ENCODE results near the gene APOL1.
"Not testable (repeated sequence)": the region's sequence is repeated elsewhere in the genome, so short reads cannot be mapped to it uniquely, and the experiment has no call there.

APOL1 gene

GRCh38 chr22:36267058-36267457, 14.1 kb downstream of the APOL1 start:
- H3K4me3 ChIP-seq (ENCODE audit: low read length) = no peak overlapping the region
- H3K36me3 ChIP-seq (ENCODE audit: control insufficient read depth, insufficient read depth, low read length) = peaks cover 8% of the 10 kb centered on the region
- H3K27me3 ChIP-seq (ENCODE audit: control insufficient read depth, insufficient read depth, low read length) = no peaks in the 10 kb centered on the region
- H3K27ac ChIP-seq (ENCODE audit: low read depth, low read length) = no peak overlapping the region
- no peaks in the 10 kb centered on the region for H3K4me1 ChIP-seq (ENCODE audit: control insufficient read depth, insufficient read depth, low read length)
- no peak overlapping the region for H3K9ac ChIP-seq (ENCODE audit: low read length)

GRCh38 chr22:36267896-36268485, 15.1 kb downstream of the APOL1 start:
- Histone ChIP-seq H3K27me3 (ENCODE audit: control insufficient read depth, insufficient read depth, low read length) (no peaks in the 10 kb centered on the region), H3K4me1 (ENCODE audit: control insufficient read depth, insufficient read depth, low read length) (no peaks in the 10 kb centered on the region), H3K9ac (ENCODE audit: low read length) (no peak overlapping the region), H3K27ac (ENCODE audit: low read depth, low read length) (no peak overlapping the region), H3K36me3 (ENCODE audit: control insufficient read depth, insufficient read depth, low read length) (peaks cover 8% of the 10 kb centered on the region), H3K4me3 (ENCODE audit: low read length) (no peak overlapping the region)

- H3K36me3 ChIP-seq (ENCODE audit: control insufficient read depth, insufficient read depth, low read length); H3K4me1 ChIP-seq (ENCODE audit: control insufficient read depth, insufficient read depth, low read length); H3K4me3 ChIP-seq (ENCODE audit: low read length); H3K9ac ChIP-seq (ENCODE audit: low read length); H3K27ac ChIP-seq (ENCODE audit: low read depth, low read length); H3K27me3 ChIP-seq (ENCODE audit: control insufficient read depth, insufficient read depth, low read length): not testable (repeated sequence)
Observed at GRCh38 chr22:36271231-36271630, 18.3 kb downstream of the APOL1 start.

GRCh38 chr22:36271951-36272350, 19.0 kb downstream of the APOL1 start:
- not testable (repeated sequence) for H3K4me3 ChIP-seq (ENCODE audit: low read length); H3K4me1 ChIP-seq (ENCODE audit: control insufficient read depth, insufficient read depth, low read length); H3K9ac ChIP-seq (ENCODE audit: low read length); H3K27ac ChIP-seq (ENCODE audit: low read depth, low read length); H3K36me3 ChIP-seq (ENCODE audit: control insufficient read depth, insufficient read depth, low read length); H3K27me3 ChIP-seq (ENCODE audit: control insufficient read depth, insufficient read depth, low read length)

GRCh38 chr22:36274531-36274930, 21.6 kb downstream of the APOL1 start:
- H3K4me1 ChIP-seq (ENCODE audit: control insufficient read depth, insufficient read depth, low read length) = no peaks in the 10 kb centered on the region
- no peak overlapping the region for H3K27ac ChIP-seq (ENCODE audit: low read depth, low read length)
- no peak overlapping the region for H3K9ac ChIP-seq (ENCODE audit: low read length)
- H3K36me3 ChIP-seq (ENCODE audit: control insufficient read depth, insufficient read depth, low read length) = no peaks in the 10 kb centered on the region
- H3K4me3 ChIP-seq (ENCODE audit: low read length) = no peak overlapping the region
- H3K27me3 ChIP-seq (ENCODE audit: control insufficient read depth, insufficient read depth, low read length) = no peaks in the 10 kb centered on the region

GRCh38 chr22:36277482-36278291, 24.8 kb downstream of the APOL1 start:
- H3K27ac ChIP-seq (ENCODE audit: low read depth, low read length) = peak overlapping the region; percentile 6
- no peaks in the 10 kb centered on the region for H3K27me3 ChIP-seq (ENCODE audit: control insufficient read depth, insufficient read depth, low read length)
- peaks cover 17% of the 10 kb centered on the region for H3K36me3 ChIP-seq (ENCODE audit: control insufficient read depth, insufficient read depth, low read length)
- no peaks in the 10 kb centered on the region for H3K4me1 ChIP-seq (ENCODE audit: control insufficient read depth, insufficient read depth, low read length)
- H3K9ac ChIP-seq (ENCODE audit: low read length) = no peak overlapping the region
- H3K4me3 ChIP-seq (ENCODE audit: low read length) = peak overlapping the region; percentile 19

GRCh38 chr22:36279219-36279666, 26.3 kb downstream of the APOL1 start:
- Histone ChIP-seq H3K4me1 (ENCODE audit: control insufficient read depth, insufficient read depth, low read length) (no peaks in the 10 kb centered on the region), H3K9ac (ENCODE audit: low read length) (no peak overlapping the region), H3K36me3 (ENCODE audit: control insufficient read depth, insufficient read depth, low read length) (peaks cover 30% of the 10 kb centered on the region), H3K27ac (ENCODE audit: low read depth, low read length) (no peak overlapping the region), H3K27me3 (ENCODE audit: control insufficient read depth, insufficient read depth, low read length) (no peaks in the 10 kb centered on the region), H3K4me3 (ENCODE audit: low read length) (no peak overlapping the region)

GRCh38 chr22:36280379-36280778, 27.4 kb downstream of the APOL1 start:
- no peak overlapping the region for H3K27ac ChIP-seq (ENCODE audit: low read depth, low read length)
- H3K9ac ChIP-seq (ENCODE audit: low read length) = no peak overlapping the region
- H3K4me1 ChIP-seq (ENCODE audit: control insufficient read depth, insufficient read depth, low read length) = no peaks in the 10 kb centered on the region
- no peak overlapping the region for H3K4me3 ChIP-seq (ENCODE audit: low read length)
- no peaks in the 10 kb centered on the region for H3K27me3 ChIP-seq (ENCODE audit: control insufficient read depth, insufficient read depth, low read length)
- H3K36me3 ChIP-seq (ENCODE audit: control insufficient read depth, insufficient read depth, low read length) = peaks cover 42% of the 10 kb centered on the region

- H3K27me3 ChIP-seq (ENCODE audit: control insufficient read depth, insufficient read depth, low read length) = no peaks in the 10 kb centered on the region
- peaks cover 56% of the 10 kb centered on the region for H3K36me3 ChIP-seq (ENCODE audit: control insufficient read depth, insufficient read depth, low read length)
- H3K4me3 ChIP-seq (ENCODE audit: low read length) = no peak overlapping the region
- no peak overlapping the region for H3K27ac ChIP-seq (ENCODE audit: low read depth, low read length)
- H3K4me1 ChIP-seq (ENCODE audit: control insufficient read depth, insufficient read depth, low read length) = peaks cover 4% of the 10 kb centered on the region
- no peak overlapping the region for H3K9ac ChIP-seq (ENCODE audit: low read length)
Observed at GRCh38 chr22:36281781-36282327, 28.9 kb downstream of the APOL1 start.

GRCh38 chr22:36282328-36282831, 29.4 kb downstream of the APOL1 start:
- Histone ChIP-seq H3K36me3 (ENCODE audit: control insufficient read depth, insufficient read depth, low read length) (peaks cover 60% of the 10 kb centered on the region), H3K4me3 (ENCODE audit: low read length) (no peak overlapping the region), H3K9ac (ENCODE audit: low read length) (no peak overlapping the region), H3K27me3 (ENCODE audit: control insufficient read depth, insufficient read depth, low read length) (no peaks in the 10 kb centered on the region), H3K27ac (ENCODE audit: low read depth, low read length) (no peak overlapping the region), H3K4me1 (ENCODE audit: control insufficient read depth, insufficient read depth, low read length) (peaks cover 4% of the 10 kb centered on the region)

GRCh38 chr22:36284171-36284571, 31.2 kb downstream of the APOL1 start:
- Histone ChIP-seq H3K27ac (ENCODE audit: low read depth, low read length) (peak overlapping the region; percentile 92), H3K4me1 (ENCODE audit: control insufficient read depth, insufficient read depth, low read length) (peaks cover 4% of the 10 kb centered on the region), H3K9ac (ENCODE audit: low read length) (no peak overlapping the region), H3K36me3 (ENCODE audit: control insufficient read depth, insufficient read depth, low read length) (peaks cover 76% of the 10 kb centered on the region), H3K4me3 (ENCODE audit: low read length) (no peak overlapping the region), H3K27me3 (ENCODE audit: control insufficient read depth, insufficient read depth, low read length) (no peaks in the 10 kb centered on the region)

GRCh38 chr22:36285017-36285416, 32.1 kb downstream of the APOL1 start:
- peak overlapping the region; percentile 92 for H3K27ac ChIP-seq (ENCODE audit: low read depth, low read length)
- H3K4me1 ChIP-seq (ENCODE audit: control insufficient read depth, insufficient read depth, low read length) = peaks cover 4% of the 10 kb centered on the region
- peaks cover 84% of the 10 kb centered on the region for H3K36me3 ChIP-seq (ENCODE audit: control insufficient read depth, insufficient read depth, low read length)

More at GRCh38 chr22:36285017-36285416, 32.1 kb downstream of the APOL1 start:
- no peak overlapping the region for H3K9ac ChIP-seq (ENCODE audit: low read length)
- no peaks in the 10 kb centered on the region for H3K27me3 ChIP-seq (ENCODE audit: control insufficient read depth, insufficient read depth, low read length)
- H3K4me3 ChIP-seq (ENCODE audit: low read length) = no peak overlapping the region
